UCSD-AML1 (cell line): ENCODE measurements around the gene GOLGA3.
"Not testable (repeated sequence)": the region's sequence is repeated elsewhere in the genome, so short reads cannot be mapped to it uniquely, and the experiment has no call there.

Experiments
- DNase-seq: peaks from one replicate; lab custom pipeline; 2025; ENCODE audit not compliant: unreplicated experiment; lab: John Stamatoyannopoulos, UW

The GOLGA3 gene

DNA sequence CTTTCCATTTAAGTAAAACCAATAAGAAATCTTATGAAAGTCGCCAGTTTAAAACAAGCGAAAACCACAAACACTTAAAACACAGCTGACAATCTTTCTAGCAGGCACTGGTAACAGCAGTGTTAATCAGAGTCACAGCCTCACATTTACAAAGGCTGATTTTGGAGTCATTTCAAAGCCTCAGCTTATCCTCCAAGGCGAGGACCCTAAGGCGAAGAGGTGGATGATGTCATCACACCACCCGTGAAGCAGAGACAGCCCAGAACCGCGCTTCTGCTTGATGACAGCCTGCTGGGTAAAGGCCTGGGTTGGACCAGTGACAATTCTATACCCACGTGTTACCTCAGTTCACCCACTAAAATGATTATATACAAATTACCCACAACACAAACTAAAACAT, 10.1 kb downstream of the GOLGA3 start:
- no peak for DNase-seq

DNA sequence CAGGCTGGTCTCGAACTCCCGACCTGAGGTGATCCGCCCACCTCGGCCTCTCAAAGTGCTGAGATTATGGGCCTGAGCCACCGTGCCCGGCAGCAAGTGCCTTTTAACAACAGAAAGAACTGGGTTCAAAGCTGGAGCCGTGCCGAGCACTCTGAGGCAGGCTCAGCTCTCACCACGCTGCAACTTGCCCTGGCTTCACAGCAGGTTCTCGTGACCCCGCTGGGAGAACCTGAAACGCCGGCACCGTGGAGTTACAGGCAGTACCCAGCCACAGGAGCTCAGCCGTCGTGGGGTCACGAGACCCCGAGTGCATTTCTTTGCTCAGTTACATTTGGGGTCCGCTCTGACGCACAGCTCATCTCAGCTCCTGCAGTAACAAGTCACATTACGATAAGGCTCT, 14.4 kb downstream of the GOLGA3 start:
- no peak for DNase-seq

DNA sequence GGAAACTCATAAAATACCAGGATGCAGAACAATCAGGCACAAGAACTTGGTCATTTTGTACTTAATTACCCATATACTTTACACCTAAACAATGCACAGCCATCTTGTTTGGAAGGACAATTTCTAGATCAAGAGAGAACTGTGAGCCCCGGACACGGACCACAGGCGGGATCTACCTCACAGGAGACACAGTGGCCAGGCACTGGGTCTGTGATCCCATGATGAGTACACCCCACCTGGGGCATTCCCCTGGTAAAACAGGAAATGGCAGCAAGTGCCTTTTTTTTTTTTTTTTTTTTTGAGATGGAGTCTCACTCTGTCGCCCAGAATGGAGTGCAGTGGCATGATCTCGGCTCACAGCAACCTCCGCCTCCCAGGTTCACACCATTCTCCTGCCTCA, 15.2 kb downstream of the GOLGA3 start:
- no peak for DNase-seq

DNA sequence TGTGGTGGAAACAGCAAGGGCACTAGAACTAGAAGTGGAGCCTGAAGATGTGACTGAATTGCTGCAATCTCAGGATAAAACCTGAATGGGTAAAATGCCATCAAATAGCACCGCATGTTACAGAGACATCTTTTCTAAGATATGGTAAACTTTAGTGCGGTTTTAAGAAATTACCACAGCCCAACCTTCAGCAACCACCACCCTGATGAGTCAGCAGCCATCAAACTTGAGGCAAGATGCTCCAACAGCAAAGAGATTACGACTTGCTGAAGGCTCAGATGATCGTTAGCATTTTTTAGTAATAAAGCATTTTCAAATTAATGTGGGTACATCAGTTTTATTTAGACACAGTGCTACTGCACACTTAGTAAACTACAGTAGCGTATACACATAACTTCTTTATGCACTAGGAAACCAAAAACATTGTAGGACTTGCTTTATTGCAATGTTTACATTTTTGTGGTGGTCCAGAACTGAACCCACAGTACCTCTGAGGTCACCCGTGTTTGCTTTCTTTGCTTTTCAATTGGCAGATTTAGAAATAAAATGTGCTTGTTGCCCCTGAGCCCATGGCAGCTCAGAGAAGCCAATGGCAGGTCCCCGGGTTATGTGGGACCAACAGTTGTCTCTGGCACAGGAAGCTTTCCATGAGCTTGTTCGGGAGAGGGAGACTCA, 15.9 kb downstream of the GOLGA3 start:
- DNase-seq = no peak

DNA sequence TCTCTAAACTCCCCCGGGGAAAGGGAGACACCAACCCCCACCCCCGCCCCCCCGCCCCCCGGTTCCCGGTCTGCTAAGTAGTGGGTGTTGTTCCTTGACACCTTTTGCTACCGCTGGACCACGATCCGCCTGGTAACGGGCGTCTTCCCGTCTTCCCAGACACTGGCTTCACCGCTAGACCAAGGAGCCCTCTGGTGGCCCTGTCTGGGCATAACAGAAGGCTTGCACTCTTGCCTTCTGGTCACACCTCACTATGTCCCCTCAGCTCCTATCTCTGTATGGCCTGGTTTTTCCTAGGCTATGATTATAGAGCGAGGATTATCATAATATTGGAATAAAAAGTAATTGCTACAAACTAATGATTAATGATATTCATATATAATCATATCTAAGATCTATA, 19.3 kb downstream of the GOLGA3 start:
- peak; percentile 27 for DNase-seq

DNA sequence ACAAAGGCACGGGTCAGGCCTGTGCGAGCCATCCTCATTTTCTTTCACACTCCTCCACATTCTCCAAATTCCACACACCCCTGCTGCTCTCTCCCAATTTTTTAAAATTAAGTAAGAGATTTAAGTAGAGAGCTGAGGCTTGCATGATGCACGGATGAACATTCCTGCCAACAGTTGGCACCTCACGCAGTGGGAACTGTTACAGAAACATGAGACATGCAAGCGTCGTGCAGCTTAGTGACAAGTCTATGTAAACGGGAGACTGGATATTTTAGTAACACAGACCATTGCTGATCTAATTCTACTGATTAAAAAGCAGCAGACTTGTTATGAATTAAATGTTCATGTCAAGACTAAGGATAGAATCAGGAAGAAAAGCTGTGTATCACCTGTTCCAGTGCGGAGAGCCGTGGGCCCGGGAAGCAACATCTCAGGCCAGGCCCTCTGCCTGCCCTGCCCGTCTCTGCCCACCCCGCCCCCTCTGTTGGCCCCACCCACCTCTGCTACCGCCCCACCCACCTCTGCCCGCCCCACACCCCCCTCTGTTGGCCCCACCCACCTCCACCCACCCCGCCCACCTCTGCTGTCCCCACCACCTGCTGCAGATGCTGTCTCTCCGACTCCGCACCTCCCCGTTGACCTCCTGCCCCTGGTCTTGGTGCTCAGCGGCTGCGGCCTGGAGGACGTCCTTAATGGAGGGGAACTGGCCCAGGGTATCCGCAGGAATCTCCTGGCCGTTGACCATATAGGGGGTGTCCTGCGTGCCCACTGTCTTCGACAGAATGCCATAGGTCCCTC, 21.2 kb downstream of the GOLGA3 start:
- DNase-seq = no peak

DNA sequence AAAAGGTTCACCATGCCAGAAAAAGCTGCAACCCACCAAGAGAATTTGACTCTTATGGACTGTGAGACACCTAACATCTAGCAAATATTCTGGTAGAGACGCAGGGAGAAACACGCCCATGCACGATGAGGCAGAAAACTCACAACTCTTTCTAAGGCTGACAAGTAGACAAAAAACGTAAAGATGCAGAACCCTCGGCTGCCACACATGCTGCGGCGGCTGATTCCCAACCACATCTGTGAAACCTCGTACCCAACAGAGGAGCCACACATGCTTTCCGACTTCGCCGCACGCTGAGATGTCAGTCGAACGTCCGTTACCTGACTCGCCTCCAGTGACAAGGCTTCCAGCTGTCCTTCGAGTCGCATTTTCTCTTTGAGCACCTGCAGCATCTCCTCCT, 21.8 kb downstream of the GOLGA3 start:
- DNase-seq = no peak

DNA sequence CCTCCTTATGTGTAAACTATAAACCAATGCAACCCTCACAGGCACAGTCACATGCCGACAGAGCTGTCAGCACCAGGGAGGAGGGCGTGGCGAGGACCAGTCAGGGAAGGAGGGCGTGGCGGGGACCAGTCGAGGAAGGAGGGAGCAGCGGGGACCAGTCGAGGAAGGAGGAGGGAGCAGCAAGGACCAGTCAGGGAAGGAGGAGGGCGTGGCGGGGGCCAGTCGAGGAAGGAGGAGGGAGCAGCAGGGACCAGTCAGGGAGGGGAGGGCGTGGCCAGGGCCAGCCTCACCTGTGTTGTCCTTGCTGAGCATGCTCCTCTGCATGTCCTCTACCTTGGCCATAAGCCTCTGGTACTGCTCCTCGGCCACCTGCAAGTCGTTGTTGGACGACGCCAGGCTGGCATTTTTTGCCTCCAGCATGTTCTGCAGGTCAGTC, 24.2 kb downstream of the GOLGA3 start:
- no peak for DNase-seq

DNA sequence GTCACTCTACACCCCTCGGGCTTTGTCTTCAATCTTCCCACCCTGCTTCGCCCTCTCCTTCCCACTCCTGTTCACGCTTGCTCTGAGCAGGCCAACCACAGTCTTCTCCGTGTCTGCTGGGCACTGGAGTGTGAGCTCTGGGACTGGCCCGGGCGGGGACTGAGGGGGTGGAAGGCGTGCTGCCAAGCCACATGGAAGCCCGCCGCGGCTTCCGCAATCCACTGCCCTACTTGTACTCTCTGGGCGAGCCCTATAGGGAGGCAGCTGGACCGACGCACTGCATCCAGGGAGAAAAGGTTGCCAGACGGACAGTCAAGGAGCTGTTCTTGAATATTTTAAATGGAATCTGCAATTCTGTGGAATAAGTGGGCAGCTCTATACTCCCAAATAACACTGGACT, 24.8 kb downstream of the GOLGA3 start:
- no peak for DNase-seq

DNA sequence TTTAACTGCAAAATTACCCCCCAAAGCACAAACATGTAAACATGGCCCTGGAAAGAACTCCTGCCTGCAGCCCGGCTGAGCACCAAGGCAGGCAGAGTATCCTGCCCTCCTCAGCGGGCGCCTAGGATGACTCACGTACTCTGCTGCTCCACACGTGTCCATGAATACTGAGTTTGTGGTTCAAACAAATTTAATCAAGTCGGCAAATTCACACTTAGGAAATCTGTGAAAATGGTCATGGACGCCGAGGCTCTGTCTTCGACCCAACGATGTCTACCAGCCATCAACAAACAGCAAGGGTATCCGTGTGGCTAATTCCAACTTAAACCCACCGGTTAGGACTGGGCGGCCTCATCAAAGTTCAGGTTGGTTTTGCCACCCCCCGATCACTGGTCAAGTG, 25.5 kb downstream of the GOLGA3 start:
- no peak for DNase-seq

DNA sequence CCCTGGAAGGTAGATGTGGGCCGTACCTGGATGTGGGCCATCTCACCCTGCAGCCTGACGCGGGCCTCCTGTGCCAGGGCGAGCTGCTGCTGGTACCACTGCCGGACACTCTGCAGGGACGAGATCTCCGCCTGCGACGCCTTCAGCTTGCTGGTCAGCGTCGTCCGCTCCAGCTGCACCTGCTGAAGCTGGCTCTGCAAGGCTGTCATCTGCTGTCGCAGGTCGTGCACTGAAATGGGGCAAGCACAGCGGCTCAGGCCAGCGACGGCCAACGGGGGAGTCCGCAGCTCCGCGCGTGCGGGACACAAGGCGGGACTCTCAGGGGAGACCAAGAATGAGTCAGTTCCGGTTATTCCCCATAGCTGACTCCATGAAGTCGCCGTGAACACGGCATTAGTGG, 26.9 kb downstream of the GOLGA3 start:
- no peak for DNase-seq

DNA sequence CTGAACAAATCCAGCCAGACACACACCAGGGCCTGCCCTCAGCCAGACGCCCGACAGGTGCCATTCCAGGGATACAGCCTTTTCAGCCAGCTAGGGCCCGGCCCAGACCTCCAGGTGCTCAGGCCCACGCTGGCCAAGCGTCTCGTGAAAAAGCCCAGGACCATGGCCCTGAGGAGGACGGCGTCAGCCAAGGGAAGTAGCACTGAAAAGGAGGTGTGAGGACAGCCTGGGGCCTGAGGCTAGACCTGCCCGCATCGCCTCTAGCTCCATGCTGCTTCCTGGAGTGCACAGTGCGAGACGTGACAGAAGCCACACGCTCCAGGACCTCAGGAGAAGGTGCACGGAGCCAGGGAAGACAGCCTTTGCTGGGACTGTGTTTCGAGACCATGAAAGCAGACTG, 29.8 kb downstream of the GOLGA3 start:
- DNase-seq = no peak

DNA sequence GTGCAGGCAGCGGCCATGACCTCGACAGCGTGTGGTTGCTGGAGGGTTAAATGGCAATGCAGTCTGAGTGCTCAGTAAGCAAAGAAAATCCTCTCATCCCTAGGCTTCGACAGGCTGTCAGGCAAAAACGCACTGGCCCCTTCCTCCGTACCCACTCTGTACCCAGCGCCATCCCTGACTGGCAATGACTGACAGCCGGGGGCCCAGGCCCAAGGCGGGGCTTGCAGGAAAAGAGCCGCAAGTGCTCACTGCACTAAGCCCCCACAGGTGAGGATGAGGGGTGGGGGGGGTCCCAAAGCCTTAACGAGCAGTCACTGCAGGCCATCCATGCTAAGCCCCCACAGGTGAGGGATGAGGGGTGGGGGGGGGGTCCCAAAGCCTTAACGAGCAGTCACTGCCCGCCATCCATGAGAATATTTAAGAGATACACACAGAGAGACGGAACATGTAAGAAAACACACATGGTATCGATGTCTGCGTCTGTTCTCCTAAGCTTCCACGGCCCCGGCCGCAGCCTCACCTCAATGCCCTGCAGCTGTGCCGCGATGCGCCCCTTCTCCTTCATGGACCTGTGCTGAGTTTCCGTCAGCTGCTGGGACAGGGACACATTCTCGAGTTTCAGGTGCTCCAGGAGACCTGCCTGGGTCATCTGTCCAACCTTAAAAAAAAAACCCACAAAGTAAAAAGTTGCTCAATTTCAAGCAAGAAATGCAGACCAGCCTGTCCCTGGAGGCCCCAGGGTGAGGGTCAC, 30.7 kb downstream of the GOLGA3 start:
- DNase-seq = no peak

DNA sequence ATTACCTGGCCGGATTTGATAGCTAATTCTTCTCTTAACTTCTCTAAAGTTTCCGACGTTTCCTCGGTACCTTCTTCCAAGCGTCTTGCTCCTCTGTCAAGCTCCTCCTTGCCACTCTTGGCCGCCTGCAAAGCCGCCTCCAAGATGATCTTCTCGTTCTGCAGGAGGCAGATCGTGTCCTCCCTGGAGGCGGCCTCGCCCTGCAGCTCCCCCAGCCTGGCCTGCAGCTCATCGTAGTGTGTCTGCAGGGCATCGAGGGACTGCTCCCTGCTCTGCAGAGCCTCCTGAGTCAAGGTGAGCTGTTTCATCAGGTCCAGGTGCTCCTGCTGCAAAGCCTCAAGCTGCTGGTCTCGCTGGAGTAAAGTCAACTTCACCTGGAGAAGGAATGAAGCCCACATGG, 32.8 kb downstream of the GOLGA3 start:
- no peak for DNase-seq

DNA sequence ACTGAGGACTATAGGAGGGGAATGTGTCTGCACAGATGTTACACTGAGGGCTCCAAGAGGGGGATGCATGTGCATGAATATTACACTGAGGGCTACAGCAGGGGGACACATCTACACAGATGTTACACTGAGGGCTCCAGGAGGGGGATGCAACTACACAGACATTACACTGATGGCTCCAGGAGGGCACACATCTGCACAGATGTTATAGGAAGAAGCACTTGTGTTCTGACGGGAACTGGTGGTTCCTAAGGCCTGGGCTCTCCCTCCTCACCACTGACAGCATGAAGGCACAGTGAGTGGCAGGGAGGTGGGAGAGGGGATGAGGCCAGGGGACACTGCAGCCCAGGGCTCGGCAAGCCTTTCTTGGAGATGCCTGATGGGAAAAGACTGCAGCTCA, 36.7 kb downstream of the GOLGA3 start:
- DNase-seq = not testable (repeated sequence)

DNA sequence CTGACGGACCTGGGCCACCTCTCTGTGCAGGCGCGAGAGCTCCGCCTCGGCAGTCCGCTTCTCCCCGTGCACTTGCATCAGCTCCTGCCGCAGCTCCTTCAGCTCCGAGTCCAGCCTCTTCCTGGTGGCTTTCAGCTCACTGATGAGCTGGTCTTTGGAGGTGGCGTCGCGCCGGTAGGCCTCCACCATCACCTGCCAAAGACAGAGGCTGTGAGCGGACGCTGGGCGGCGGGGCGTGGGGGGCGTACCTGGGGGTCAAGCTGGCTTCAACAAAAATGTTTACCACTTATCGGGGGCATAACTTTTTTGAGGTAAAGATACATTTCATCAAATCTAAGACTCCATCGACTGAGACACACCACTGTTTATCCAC, 39.6 kb downstream of the GOLGA3 start:
- no peak for DNase-seq

DNA sequence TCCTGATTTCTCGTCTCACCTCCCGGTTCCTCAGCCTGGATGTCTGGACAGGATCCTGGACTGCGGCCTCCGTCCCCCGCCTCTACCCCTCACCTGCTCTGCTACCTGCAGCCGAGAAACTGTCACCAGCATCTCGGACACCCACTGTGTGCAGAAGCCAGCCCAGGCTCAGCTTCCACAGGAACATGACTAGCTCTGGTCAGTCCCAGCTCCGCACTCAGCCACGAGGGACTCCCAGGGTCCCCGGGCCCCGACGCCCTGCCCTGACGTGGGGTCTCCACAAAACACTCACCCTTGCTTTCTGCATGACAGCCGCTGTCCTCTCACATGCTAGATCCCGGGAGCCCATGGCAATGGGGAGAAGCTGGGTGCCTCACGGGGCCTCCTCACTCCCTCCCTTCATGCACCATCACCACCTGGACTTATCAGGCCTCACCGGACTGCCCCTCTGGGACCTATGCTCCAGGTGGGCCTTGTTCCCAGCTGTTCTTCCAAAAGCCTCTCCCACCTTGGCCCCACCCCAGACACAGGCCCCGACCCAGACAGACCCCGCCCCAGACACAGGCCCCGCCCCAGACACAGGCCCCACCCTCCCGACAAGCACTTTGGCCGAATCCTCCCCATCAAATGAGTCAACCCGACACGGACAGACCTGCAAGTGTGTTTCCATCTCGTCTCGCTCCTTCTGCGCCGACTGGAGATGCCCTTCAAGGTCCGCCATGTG, 40.1 kb downstream of the GOLGA3 start:
- DNase-seq = no peak

DNA sequence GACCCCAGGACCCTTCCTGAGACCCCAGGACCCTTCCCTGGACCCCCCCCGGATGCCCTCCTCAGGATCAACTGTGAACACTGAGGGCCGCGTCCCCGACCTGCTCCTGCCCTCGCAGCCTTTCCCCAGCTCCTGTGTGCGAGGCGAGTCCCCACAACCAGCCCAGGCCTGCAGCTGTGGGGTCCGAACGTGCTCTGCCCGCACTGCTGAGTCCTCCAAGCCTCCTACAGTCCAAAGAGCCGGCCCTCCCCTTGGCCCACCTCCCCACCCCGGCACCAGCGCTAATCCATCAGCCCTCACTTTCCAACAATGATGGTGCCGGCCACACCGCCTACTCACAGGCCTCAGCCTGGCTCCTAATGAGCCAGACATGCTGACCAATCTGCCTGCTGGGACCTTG, 40.8 kb downstream of the GOLGA3 start:
- DNase-seq = no peak

DNA sequence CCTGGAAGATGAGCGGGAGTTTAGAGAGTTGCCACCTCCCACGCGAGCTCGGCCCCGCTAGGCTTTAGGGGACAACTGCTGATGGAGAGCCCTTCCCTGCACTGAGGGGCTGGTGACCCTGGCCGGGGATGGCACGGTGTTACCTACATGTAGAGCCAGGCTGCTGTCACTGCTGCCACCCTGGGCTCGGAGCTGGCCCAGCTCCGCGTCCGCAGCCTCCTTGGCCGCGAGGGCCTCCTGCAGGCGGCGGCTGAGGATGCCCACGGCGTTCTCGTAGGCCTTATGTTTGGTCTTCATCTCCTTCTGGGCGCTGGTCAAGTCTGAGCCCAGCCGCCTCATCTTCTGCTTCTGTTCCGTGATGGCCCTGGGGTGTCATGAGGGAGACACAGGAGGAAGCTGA, 42.5 kb downstream of the GOLGA3 start:
- no peak for DNase-seq

DNA sequence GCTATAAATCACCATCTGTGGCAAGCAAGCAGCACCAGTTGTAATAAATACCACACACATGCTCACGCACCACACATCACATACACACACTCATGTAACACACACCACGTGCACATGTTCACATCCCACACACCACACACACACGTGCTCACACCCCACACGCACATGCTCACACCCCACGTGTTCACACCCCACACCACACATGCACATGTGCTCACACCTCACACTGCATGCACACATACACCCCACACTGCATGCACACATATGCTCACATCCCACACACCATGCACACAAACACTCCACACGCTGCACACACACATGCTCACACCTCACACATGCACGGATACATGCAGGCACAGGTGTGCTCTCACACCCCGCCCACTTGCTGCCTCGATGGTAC, 44.1 kb downstream of the GOLGA3 start:
- DNase-seq = no peak

DNA sequence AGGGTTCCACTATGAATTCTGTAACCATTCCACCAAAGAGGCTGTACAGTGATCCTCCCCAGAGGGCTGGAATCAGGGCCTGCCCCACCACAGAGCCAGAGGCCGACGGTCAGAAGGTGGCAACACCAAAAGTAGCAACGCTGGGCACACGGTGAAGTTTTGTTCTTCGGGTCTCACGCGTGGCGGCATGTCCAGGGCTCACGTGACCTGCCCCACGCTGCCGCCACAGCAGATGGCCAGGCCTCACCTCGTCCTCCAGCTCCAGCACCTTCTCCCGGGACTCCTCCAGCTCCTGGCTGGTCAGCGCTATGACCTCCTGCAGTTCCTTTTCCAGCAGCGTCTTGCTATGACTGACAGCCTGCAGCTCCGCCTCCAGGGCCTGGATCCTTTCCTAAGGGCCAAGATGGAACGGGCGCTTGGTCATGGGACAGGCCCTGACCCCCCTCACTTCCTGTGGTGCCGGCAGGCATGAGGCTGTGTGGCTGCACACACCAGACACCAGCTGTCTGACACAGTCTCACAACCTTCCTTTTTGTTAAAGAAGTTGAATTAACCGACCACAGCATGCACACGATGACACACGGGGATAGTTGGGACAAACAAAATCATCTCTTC, 44.6 kb downstream of the GOLGA3 start:
- DNase-seq = no peak
